Type B pancreatic cell (in vitro differentiated cells): ENCODE results near the gene DNAJC5G. TPM values are rescaled to one million over a fixed set of nuclear protein-coding genes. Genes with fewer than 3 reads are reported as not detected.

ENCODE experiments used
- DNase-seq: peaks from one replicate; pipeline ENCODE4 v3.0.0; 2021; ENCODE audit warnings: mixed read lengths; ENCODE audit not compliant: unreplicated experiment; ENCODE audit errors: extremely low spot score
- H3K27ac Mint-ChIP-seq: 2 replicates; pipeline ENCODE4 v1.8.0; 2021; ENCODE audit warnings: mild to moderate bottlenecking, mixed read lengths
- H3K27me3 Mint-ChIP-seq: 2 replicates; pipeline ENCODE4 v1.8.0; 2021; ENCODE audit warnings: mixed read lengths
- H3K36me3 Mint-ChIP-seq: 2 replicates; pipeline ENCODE4 v1.8.0; 2021; ENCODE audit warnings: mixed read lengths
- H3K4me1 Mint-ChIP-seq: one replicate; pipeline ENCODE4 v1.8.0; 2021; ENCODE audit warnings: mixed read lengths; ENCODE audit not compliant: unreplicated experiment
- H3K4me3 Mint-ChIP-seq: 2 replicates; pipeline ENCODE4 v1.8.0; 2021; ENCODE audit warnings: mild to moderate bottlenecking, mixed read lengths
- H3K9me3 Mint-ChIP-seq: 2 replicates; pipeline ENCODE4 v1.8.0; 2021; ENCODE audit warnings: mixed read lengths
- total RNA-seq: library from RNA; stranded (reverse); gene quantifications from 2 replicates; pipeline ENCODE4 v1.2.1, GENCODE V29; 2021; ENCODE audit warnings: low replicate concordance
- TF ChIP-seq, protein P1 (sequence below): fragments of 200-600 bp; sonication (generic); conservative IDR thresholded peaks from 2 replicates; pipeline ENCODE4 v1.5.0; 2021; ENCODE audit warnings: antibody characterized with exemption, mild to moderate bottlenecking

DNAJC5G gene
- total RNA-seq, 1 donor from 2014 or later: not detected

DNA sequence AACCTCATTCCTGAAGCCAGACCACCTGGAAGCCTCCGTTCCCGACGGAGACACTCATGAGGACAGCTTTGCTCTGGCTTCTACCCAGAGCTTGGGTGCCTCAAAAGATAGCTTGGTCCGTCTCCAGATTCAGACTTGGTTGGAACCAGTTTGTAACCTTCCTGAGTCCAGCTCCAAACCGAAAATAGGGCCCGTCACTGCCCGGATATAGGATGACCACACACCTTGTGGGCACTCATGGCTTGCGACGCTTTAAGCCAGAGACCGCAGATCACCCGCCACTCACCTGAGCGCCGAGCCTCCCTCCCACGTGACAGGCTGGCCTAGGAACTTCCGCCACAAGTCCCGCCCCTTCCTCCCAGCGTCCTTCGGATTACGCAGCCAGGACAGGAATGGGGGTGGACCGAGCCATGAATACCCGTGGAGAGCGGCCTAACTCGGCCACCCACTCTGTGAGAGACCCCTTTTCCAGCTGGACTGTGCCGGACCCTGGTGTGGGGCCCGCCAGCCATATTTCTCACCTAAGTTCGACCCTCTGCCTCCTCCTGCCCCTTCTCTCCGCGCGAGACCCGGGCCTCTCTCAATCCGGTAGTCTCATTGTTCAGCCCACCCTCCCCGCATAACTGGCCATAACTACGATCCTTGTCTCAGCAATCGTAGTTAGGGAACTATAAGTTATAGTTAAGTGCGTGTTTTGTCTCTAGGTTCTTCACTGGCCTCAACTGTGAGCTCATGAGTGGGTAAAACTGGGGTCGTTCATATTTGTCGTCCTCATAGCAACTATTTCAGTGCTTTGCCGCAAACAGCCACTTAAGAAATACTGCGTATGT lies 47.7 kb downstream of the DNAJC5G start, which contains the start of gene MPV17:
Gene MPV17 (minus strand): TSS at position 332 of the 830 bp plus-strand sequence. CDS start 580 bp downstream, outside the sequence.
- DNase-seq: peak; percentile 85
- Mint-ChIP-seq H3K4me3 (peak within 1 kb of the TSS; percentile 99), H3K9me3 (no peaks in the 10 kb centered on the region), H3K27me3 (no peaks in the 10 kb centered on the region), H3K36me3 (peaks cover 22% of the 10 kb centered on the region), H3K27ac (peak within 1 kb of the TSS; percentile 98), H3K4me1 (peaks cover 13% of the 10 kb centered on the region)
- TF ChIP-seq, protein P1, sequence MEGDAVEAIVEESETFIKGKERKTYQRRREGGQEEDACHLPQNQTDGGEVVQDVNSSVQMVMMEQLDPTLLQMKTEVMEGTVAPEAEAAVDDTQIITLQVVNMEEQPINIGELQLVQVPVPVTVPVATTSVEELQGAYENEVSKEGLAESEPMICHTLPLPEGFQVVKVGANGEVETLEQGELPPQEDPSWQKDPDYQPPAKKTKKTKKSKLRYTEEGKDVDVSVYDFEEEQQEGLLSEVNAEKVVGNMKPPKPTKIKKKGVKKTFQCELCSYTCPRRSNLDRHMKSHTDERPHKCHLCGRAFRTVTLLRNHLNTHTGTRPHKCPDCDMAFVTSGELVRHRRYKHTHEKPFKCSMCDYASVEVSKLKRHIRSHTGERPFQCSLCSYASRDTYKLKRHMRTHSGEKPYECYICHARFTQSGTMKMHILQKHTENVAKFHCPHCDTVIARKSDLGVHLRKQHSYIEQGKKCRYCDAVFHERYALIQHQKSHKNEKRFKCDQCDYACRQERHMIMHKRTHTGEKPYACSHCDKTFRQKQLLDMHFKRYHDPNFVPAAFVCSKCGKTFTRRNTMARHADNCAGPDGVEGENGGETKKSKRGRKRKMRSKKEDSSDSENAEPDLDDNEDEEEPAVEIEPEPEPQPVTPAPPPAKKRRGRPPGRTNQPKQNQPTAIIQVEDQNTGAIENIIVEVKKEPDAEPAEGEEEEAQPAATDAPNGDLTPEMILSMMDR: no peak

DNA sequence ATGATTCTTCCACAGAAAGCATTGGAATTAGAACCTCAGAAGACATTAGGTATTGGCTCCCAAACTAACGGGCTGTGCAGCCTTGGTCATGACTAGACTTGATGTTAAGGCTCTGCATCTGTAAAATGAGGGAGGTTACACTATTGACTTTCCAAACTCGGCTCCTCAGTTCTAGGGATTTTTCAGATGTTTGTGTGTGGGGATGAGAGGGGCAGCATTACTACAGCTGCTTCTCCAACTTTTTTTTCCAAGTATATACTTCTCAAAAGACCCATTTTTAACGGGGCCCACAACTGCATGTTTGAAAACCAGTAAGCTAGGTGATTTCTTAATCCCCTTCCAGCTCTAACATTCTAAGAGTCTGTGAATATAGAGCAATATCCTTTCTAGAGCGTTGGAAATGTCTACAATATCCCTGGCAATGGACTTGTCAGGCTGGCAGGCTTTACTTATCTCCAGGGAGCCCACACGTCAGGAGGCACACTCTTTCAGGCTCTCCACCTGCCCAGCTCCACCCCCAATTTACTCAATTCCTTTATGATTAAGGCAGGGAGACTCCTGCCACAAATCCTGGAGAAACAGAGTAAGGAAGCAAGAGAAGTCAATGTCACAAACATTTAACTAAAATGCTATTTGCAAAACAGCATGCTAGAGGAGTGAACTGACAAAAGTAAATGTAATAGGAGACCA lies 48.5 kb downstream of the DNAJC5G start:
- Mint-ChIP-seq H3K27ac (peak overlapping the region; percentile 98), H3K4me3 (peak overlapping the region; percentile 99)
- TF ChIP-seq, protein P1: no peak

DNA sequence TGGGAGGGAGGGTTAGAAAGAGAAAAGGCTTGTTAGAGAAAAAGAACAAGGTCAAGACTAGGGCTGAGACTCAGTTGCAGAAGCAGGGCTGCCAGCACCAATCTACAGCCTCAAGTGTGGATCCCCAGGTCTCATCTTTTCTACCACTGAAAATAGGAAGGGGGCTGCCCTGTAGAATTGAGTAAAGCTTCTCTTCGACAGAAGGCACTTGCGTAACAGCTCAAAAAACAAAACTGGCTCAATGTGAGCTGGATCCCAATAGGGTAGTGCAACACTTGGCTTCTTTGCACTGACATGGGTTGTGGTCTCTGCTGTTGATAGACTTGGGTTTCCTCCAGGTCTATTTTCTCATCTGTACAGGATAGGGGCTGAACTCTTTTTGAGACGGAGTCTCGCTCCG lies 49.5 kb downstream of the DNAJC5G start:
- peak overlapping the region; percentile 6 for H3K27ac Mint-ChIP-seq
- no peak for DNase-seq
- H3K36me3 Mint-ChIP-seq: peaks cover 33% of the 10 kb centered on the region
- TF ChIP-seq, protein P1: no peak
- H3K27me3 Mint-ChIP-seq: no peaks in the 10 kb centered on the region
- no peaks in the 10 kb centered on the region for H3K9me3 Mint-ChIP-seq
- peaks cover 13% of the 10 kb centered on the region for H3K4me1 Mint-ChIP-seq
- H3K4me3 Mint-ChIP-seq: peak overlapping the region; percentile 32

More for the DNA sequence above, 48.5 kb downstream of the DNAJC5G start:
- H3K9me3 Mint-ChIP-seq: no peaks in the 10 kb centered on the region
- no peak for DNase-seq
- peaks cover 30% of the 10 kb centered on the region for H3K36me3 Mint-ChIP-seq
- H3K27me3 Mint-ChIP-seq: no peaks in the 10 kb centered on the region
- peaks cover 13% of the 10 kb centered on the region for H3K4me1 Mint-ChIP-seq

Other genes with a start within 250 kb of the DNAJC5G start
- gene TMEM214, start 242.5 kb upstream of the DNAJC5G start, total RNA-seq: 83.9 and 96.1 TPM in 2 replicates
- gene AGBL5, start 223.8 kb upstream of the DNAJC5G start, total RNA-seq: 24.3 and 57.3 TPM in 2 replicates
- gene OST4, start 203.8 kb upstream of the DNAJC5G start, total RNA-seq: 298 and 401 TPM in 2 replicates
- 2.7 and 60.7 TPM in 2 replicates for gene EMILIN1, start 196.8 kb upstream of the DNAJC5G start, total RNA-seq
- 14.7 and 28.4 TPM in 2 replicates for gene KHK, start 188.7 kb upstream of the DNAJC5G start, total RNA-seq
- gene CGREF1, start 156.3 kb upstream of the DNAJC5G start, total RNA-seq: 1.8 and 2.4 TPM in 2 replicates
- gene ABHD1, start 151.6 kb upstream of the DNAJC5G start, total RNA-seq: 0.12 and 0.51 TPM in 2 replicates
- 52.3 and 53.6 TPM in 2 replicates for gene PREB, start 140.8 kb upstream of the DNAJC5G start, total RNA-seq
- not detected in 2 replicates for gene PRR30, start 136.0 kb upstream of the DNAJC5G start, total RNA-seq
- gene TCF23, start 126.4 kb upstream of the DNAJC5G start, total RNA-seq: not detected in 2 replicates
- 97.4 and 103 TPM in 2 replicates for gene ATRAID, start 63.4 kb upstream of the DNAJC5G start, total RNA-seq
- 63.6 and 76.3 TPM in 2 replicates for gene SLC5A6, start 63.2 kb upstream of the DNAJC5G start, total RNA-seq
- 51.6 and 85.1 TPM in 2 replicates for gene CAD, start 58.1 kb upstream of the DNAJC5G start, total RNA-seq
- gene SLC30A3, start 12.4 kb upstream of the DNAJC5G start, total RNA-seq: 0.19 and 0.53 TPM in 2 replicates
- gene TRIM54, start 7.0 kb downstream of the DNAJC5G start, total RNA-seq: not detected in 2 replicates
- gene UCN, start 33.0 kb downstream of the DNAJC5G start, total RNA-seq: 0.74 and 4.1 TPM in 2 replicates
- 48.9 and 62.4 TPM in 2 replicates for gene MPV17, start 47.7 kb downstream of the DNAJC5G start, total RNA-seq
- 74.2 and 76.5 TPM in 2 replicates for gene GTF3C2, start 81.3 kb downstream of the DNAJC5G start, total RNA-seq
- gene EIF2B4, start 94.9 kb downstream of the DNAJC5G start, total RNA-seq: 43.9 and 56.0 TPM in 2 replicates
- 74.7 and 94.3 TPM in 2 replicates for gene SNX17, start 95.2 kb downstream of the DNAJC5G start, total RNA-seq
- 25.3 and 25.9 TPM in 2 replicates for gene ZNF513, start 105.3 kb downstream of the DNAJC5G start, total RNA-seq
- 80.4 and 95.3 TPM in 2 replicates for gene PPM1G, start 134.2 kb downstream of the DNAJC5G start, total RNA-seq
- 96.7 and 105 TPM in 2 replicates for gene NRBP1, start 153.2 kb downstream of the DNAJC5G start, total RNA-seq
- 12.4 and 23.9 TPM in 2 replicates for gene KRTCAP3, start 166.9 kb downstream of the DNAJC5G start, total RNA-seq
- 17.5 and 54.1 TPM in 2 replicates for gene IFT172, start 214.3 kb downstream of the DNAJC5G start, total RNA-seq
- 3.9 and 11.7 TPM in 2 replicates for gene FNDC4, start 219.8 kb downstream of the DNAJC5G start, total RNA-seq
- 0.65 and 2.2 TPM in 2 replicates for gene GCKR, start 221.4 kb downstream of the DNAJC5G start, total RNA-seq